Natural killer cell treated with Interleukin-12 subunit alpha and Interleukin-12 subunit beta and Interleukin-15 and Interleukin-18, amount 100 ng/mL, for 72 hours (primary cell): ENCODE measurements around the gene ZNF597. TPM values are rescaled to one million over a fixed set of nuclear protein-coding genes. Genes with fewer than 3 reads are reported as not detected.

Source experiments
- ATAC-seq, 2 donors: fragments of 150-1000 bp; cut with Tn5 transposase in 1 of 2; sonication (Bioruptor Pico), chemical (Tn5 transposase) in 1 of 2; 2 replicates each; pipeline ENCODE4 v1.10.0; 2021
- DNase-seq: peaks from one replicate; pipeline ENCODE4 v3.0.0; 2022; ENCODE audit warnings: low spot score
- H3K27ac Mint-ChIP-seq, 2 donors: 1 replicate in 1 of 2; 2 replicates in 1 of 2; pipeline ENCODE4 v1.8.0; 2022; ENCODE audit warnings: mixed read lengths in 2 of 2, mild to moderate bottlenecking in 1 of 2, moderate library complexity in 1 of 2
- H3K27me3 Mint-ChIP-seq, 2 donors: 1 replicate in 1 of 2; 2 replicates in 1 of 2; pipeline ENCODE4 v1.8.0; 2022; ENCODE audit warnings: mixed read lengths in 2 of 2
- H3K36me3 Mint-ChIP-seq: one replicate; pipeline ENCODE4 v1.8.0; 2022; ENCODE audit warnings: mixed read lengths
- H3K4me1 Mint-ChIP-seq, 2 donors: 1 replicate in 1 of 2; 2 replicates in 1 of 2; pipeline ENCODE4 v1.8.0; 2022; ENCODE audit warnings: low read depth in 2 of 2, mixed read lengths in 2 of 2, mild to moderate bottlenecking in 1 of 2
- H3K4me3 Mint-ChIP-seq: one replicate; pipeline ENCODE4 v1.8.0; 2022; ENCODE audit warnings: mixed read lengths
- H3K9me3 Mint-ChIP-seq: 2 replicates; pipeline ENCODE4 v1.8.0; 2022; ENCODE audit warnings: mixed read lengths
- total RNA-seq, 2 donors: library from RNA; stranded (reverse); gene quantifications; one replicate each; pipeline ENCODE4 v1.2.3, GENCODE V29; 2022

Gene ZNF597
- total RNA-seq, 2 donors from 2014 or later, result 2.7 to 2.9 TPM

GRCh38 chr16:3389663-3390338 is 53.5 kb downstream of the ZNF597 start:
- H3K4me3 Mint-ChIP-seq, result no peak overlapping the region
- no peak overlapping the region for H3K27ac Mint-ChIP-seq
- H3K4me1 Mint-ChIP-seq, result peaks cover 6 to 25% of the 10 kb centered on the region in 2 donors
- ATAC-seq, result no peak
- DNase-seq, result no peak
- H3K36me3 Mint-ChIP-seq, result peaks cover 59% of the 10 kb centered on the region
- H3K27me3 Mint-ChIP-seq, result no peaks in the 10 kb centered on the region
- peaks cover 12% of the 10 kb centered on the region for H3K9me3 Mint-ChIP-seq

GRCh38 chr16:3388325-3388724 is 55.0 kb downstream of the ZNF597 start:
- Mint-ChIP-seq H3K4me1 (peaks cover 0 to 18% of the 10 kb centered on the region in 2 donors), H3K36me3 (peaks cover 61% of the 10 kb centered on the region), H3K4me3 (no peak overlapping the region), H3K27me3 (no peaks in the 10 kb centered on the region), H3K27ac (no peak overlapping the region), H3K9me3 (peaks cover 15% of the 10 kb centered on the region)
- no peak for ATAC-seq
- DNase-seq, result no peak

- Mint-ChIP-seq H3K9me3 (peaks cover 34% of the 10 kb centered on the region), H3K27ac (no peak overlapping the region), H3K4me3 (no peak overlapping the region), H3K36me3 (peaks cover 72% of the 10 kb centered on the region), H3K4me1 (peaks cover 0 to under 1% of the 10 kb centered on the region in 2 donors), H3K27me3 (no peaks in the 10 kb centered on the region)
- ATAC-seq, result no peak
- DNase-seq, result no peak
Measured at GRCh38 chr16:3383045-3383448, 60.3 kb downstream of the ZNF597 start.

Other genes starting within 250 kb of the ZNF597 start
- 10 to 100 TPM; 16.6 to 18.9 TPM for gene ZNF200, start 208.3 kb downstream of the ZNF597 start, total RNA-seq
- under 1 TPM; 0.26 to 0.31 TPM for gene MEFV, start 186.9 kb downstream of the ZNF597 start, total RNA-seq
- gene ZNF263, start 160.0 kb downstream of the ZNF597 start, total RNA-seq, result 10 to 100 TPM; 23.2 to 24.5 TPM
- gene TIGD7, start 138.1 kb downstream of the ZNF597 start, total RNA-seq, result 1 to 10 TPM; 5.0 to 6.7 TPM
- gene ZNF75A, start 138.0 kb downstream of the ZNF597 start, total RNA-seq, result 10 to 100 TPM; 43.0 to 43.8 TPM
- not detected for gene OR2C1, start 87.6 kb downstream of the ZNF597 start, total RNA-seq
- 10 to 100 TPM; 12.6 to 16.9 TPM for gene ZSCAN32, start 42.5 kb downstream of the ZNF597 start, total RNA-seq
- 10 to 100 TPM in 1 of 2 donors, 1 to 10 TPM in 1; 9.2 to 10.2 TPM for gene ZNF174, start 42.3 kb downstream of the ZNF597 start, total RNA-seq
- 10 to 100 TPM; 59.0 to 60.0 TPM for gene NAA60, start 176 bp upstream of the ZNF597 start, total RNA-seq
- gene C16orf90, start 52.0 kb upstream of the ZNF597 start, total RNA-seq, result not detected
- gene CLUAP1, start 57.5 kb upstream of the ZNF597 start, total RNA-seq, result 10 to 100 TPM in 1 of 2 donors, 1 to 10 TPM in 1; 4.3 to 10.8 TPM
- 10 to 100 TPM; 48.3 to 61.8 TPM for gene NLRC3, start 133.9 kb upstream of the ZNF597 start, total RNA-seq
- 10 to 100 TPM; 13.4 to 18.4 TPM for gene SLX4, start 168.1 kb upstream of the ZNF597 start, total RNA-seq
- gene DNASE1, start 211.2 kb upstream of the ZNF597 start, total RNA-seq, result 10 to 100 TPM; 19.1 to 25.5 TPM